Suppressor macrophage (primary cell): ENCODE results near the gene SCGB1D1.

ENCODE experiments used
- DNase-seq, 4 experiments: peaks; one replicate each; pipeline ENCODE4 v3.0.0-alpha.2; 2020 to 2022

Gene SCGB1D1

GRCh38 chr11:62237499-62237898, 47.5 kb downstream of the SCGB1D1 start:
- no peak for DNase-seq

- DNase-seq = no peak
Measured at GRCh38 chr11:62238151-62238550, 48.1 kb downstream of the SCGB1D1 start.

GRCh38 chr11:62241095-62241494, 51.1 kb downstream of the SCGB1D1 start:
- DNase-seq = no peak

GRCh38 chr11:62242021-62242420, 52.0 kb downstream of the SCGB1D1 start, which contains the start of gene SCGB1D2:
TSS of gene SCGB1D2 (plus strand) at chr11:62242239. CDS start at chr11:62242308, 69 bp downstream.
- no peak for DNase-seq
